ENCODE measurements around the gene DGCR8. TPM values are rescaled to one million over a fixed set of nuclear protein-coding genes. Genes with fewer than 3 reads are reported as not detected.
A peak's percentile ranks its signal among the peaks of the same experiment; 100 is the strongest.

DGCR8 gene
- total RNA-seq, 1 donor from 2014 or later, result 29.0 TPM

DNA sequence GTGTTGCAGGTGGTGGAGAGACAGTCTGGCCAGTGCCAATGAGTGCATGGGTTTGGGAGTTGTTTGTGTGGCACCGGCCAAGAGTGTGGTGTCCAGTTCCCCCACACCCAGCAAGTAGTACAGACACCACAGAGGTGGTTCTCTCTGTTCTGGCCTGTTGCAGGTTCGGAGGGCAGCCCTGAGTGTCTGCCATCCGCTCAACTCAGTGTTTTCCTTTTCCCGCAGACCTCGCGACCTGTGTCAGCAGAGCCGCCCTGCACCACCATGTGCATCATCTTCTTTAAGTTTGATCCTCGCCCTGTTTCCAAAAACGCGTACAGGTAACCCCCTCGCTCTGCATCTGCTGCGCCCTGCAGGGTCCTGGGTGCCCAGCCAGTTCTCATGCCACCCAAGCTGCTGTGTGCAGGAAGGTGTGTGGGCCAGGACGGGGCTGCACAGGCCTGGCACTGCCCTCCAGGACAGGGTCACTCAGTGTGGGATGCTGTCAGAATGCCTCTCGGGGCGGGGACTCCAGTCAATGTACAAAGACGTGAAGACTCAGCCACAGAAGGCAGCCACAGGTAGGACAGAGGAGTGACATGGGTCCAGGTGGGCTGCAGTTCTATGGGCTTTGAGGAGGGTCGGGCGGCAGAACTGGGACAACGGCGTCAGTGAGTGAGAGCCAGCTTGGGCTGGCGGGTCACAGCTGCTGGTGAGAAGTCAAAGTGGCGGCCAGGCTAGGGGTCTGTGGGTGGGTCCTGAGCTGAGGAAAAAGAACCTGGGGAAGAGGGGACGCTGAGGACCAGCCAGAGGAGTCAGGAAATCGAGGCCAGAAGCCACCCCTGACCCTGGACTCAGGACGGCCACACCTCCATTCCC, 43.3 kb upstream of the DGCR8 start:
- H3K36me3 Mint-ChIP-seq (ENCODE audit: low read depth, unreplicated experiment), result peaks cover 25% of the 10 kb centered on the region
- no peak for DNase-seq (ENCODE audit: low read depth)
- Histone ChIP-seq H2AFZ (ENCODE audit: low read depth, low read length) (no peak overlapping the region), H4K20me1 (ENCODE audit: insufficient read depth, low read length) (peaks cover 49% of the 10 kb centered on the region), H3K9me3 (ENCODE audit: insufficient read depth, low read depth, low read length) (no peaks in the 10 kb centered on the region), H3K4me3 (ENCODE audit: insufficient read depth, low read depth, low read length) (no peak overlapping the region), H3K9ac (ENCODE audit: low read length) (no peak overlapping the region), H3K79me2 (ENCODE audit: insufficient read depth, low read length) (peaks cover 12% of the 10 kb centered on the region), H3K4me2 (ENCODE audit: low read length) (no peak overlapping the region), H3K27ac (ENCODE audit: low read depth, low read length) (no peak overlapping the region), H3K27me3 (ENCODE audit: insufficient read depth, low read length) (no peaks in the 10 kb centered on the region), H3K36me3 (ENCODE audit: insufficient read depth, low read length) (no peaks in the 10 kb centered on the region), H3K4me1 (ENCODE audit: insufficient read depth, low read length) (no peaks in the 10 kb centered on the region)
- H3K4me1 Mint-ChIP-seq (ENCODE audit: low read depth, unreplicated experiment), result no peaks in the 10 kb centered on the region
- TF ChIP-seq, protein P1, sequence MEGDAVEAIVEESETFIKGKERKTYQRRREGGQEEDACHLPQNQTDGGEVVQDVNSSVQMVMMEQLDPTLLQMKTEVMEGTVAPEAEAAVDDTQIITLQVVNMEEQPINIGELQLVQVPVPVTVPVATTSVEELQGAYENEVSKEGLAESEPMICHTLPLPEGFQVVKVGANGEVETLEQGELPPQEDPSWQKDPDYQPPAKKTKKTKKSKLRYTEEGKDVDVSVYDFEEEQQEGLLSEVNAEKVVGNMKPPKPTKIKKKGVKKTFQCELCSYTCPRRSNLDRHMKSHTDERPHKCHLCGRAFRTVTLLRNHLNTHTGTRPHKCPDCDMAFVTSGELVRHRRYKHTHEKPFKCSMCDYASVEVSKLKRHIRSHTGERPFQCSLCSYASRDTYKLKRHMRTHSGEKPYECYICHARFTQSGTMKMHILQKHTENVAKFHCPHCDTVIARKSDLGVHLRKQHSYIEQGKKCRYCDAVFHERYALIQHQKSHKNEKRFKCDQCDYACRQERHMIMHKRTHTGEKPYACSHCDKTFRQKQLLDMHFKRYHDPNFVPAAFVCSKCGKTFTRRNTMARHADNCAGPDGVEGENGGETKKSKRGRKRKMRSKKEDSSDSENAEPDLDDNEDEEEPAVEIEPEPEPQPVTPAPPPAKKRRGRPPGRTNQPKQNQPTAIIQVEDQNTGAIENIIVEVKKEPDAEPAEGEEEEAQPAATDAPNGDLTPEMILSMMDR (IDR thresholded peaks at IDR 0.05; ENCODE audit: insufficient read depth, low read depth, low read length), result no peak
- TF ChIP-seq EZH2 (IDR thresholded peaks at IDR 0.05; ENCODE audit: insufficient read depth, low read length), result no peak
- H3K9me3 Mint-ChIP-seq (ENCODE audit: unreplicated experiment), result peaks cover 4% of the 10 kb centered on the region
- H3K27ac Mint-ChIP-seq (ENCODE audit: unreplicated experiment), result no peak overlapping the region
- H3K4me3 Mint-ChIP-seq (ENCODE audit: unreplicated experiment), result no peak overlapping the region
- no peaks in the 10 kb centered on the region for H3K27me3 Mint-ChIP-seq (ENCODE audit: low read depth, unreplicated experiment)
- FAIRE-seq, result no peak

- Histone ChIP-seq H3K79me2 (ENCODE audit: insufficient read depth, low read length) (peaks cover 8% of the 10 kb centered on the region), H3K9me3 (ENCODE audit: insufficient read depth, low read depth, low read length) (no peaks in the 10 kb centered on the region), H3K27ac (ENCODE audit: low read depth, low read length) (no peak overlapping the region), H3K4me1 (ENCODE audit: insufficient read depth, low read length) (no peaks in the 10 kb centered on the region), H2AFZ (ENCODE audit: low read depth, low read length) (no peak overlapping the region), H4K20me1 (ENCODE audit: insufficient read depth, low read length) (peaks cover 45% of the 10 kb centered on the region), H3K9ac (ENCODE audit: low read length) (no peak overlapping the region), H3K4me2 (ENCODE audit: low read length) (no peak overlapping the region), H3K27me3 (ENCODE audit: insufficient read depth, low read length) (no peaks in the 10 kb centered on the region), H3K36me3 (ENCODE audit: insufficient read depth, low read length) (no peaks in the 10 kb centered on the region), H3K4me3 (ENCODE audit: insufficient read depth, low read depth, low read length) (no peak overlapping the region)
- DNase-seq (ENCODE audit: low read depth) (no peak), FAIRE-seq (no peak)
- H3K9me3 Mint-ChIP-seq (ENCODE audit: unreplicated experiment), result peaks cover 4% of the 10 kb centered on the region
- TF ChIP-seq EZH2 (IDR thresholded peaks at IDR 0.05; ENCODE audit: insufficient read depth, low read length), result no peak
- TF ChIP-seq, protein P1 (IDR thresholded peaks at IDR 0.05; ENCODE audit: insufficient read depth, low read depth, low read length), result no peak
- H3K36me3 Mint-ChIP-seq (ENCODE audit: low read depth, unreplicated experiment), result peaks cover 29% of the 10 kb centered on the region
- no peaks in the 10 kb centered on the region for H3K4me1 Mint-ChIP-seq (ENCODE audit: low read depth, unreplicated experiment)
- no peaks in the 10 kb centered on the region for H3K27me3 Mint-ChIP-seq (ENCODE audit: low read depth, unreplicated experiment)
- H3K4me3 Mint-ChIP-seq (ENCODE audit: unreplicated experiment), result peak overlapping the region; percentile 72
- H3K27ac Mint-ChIP-seq (ENCODE audit: unreplicated experiment), result no peak overlapping the region
Observed at GRCh38 chr22:20037419-20037818, 42.6 kb upstream of the DGCR8 start.

- TF ChIP-seq, protein P1 (IDR thresholded peaks at IDR 0.05; ENCODE audit: insufficient read depth, low read depth, low read length), result no peak
- TF ChIP-seq EZH2 (IDR thresholded peaks at IDR 0.05; ENCODE audit: insufficient read depth, low read length), result no peak
- Histone ChIP-seq H3K27me3 (ENCODE audit: insufficient read depth, low read length) (no peaks in the 10 kb centered on the region), H3K4me3 (ENCODE audit: insufficient read depth, low read depth, low read length) (no peak overlapping the region), H3K36me3 (ENCODE audit: insufficient read depth, low read length) (no peaks in the 10 kb centered on the region), H3K9ac (ENCODE audit: low read length) (no peak overlapping the region), H3K9me3 (ENCODE audit: insufficient read depth, low read depth, low read length) (no peaks in the 10 kb centered on the region), H3K4me1 (ENCODE audit: insufficient read depth, low read length) (no peaks in the 10 kb centered on the region), H3K79me2 (ENCODE audit: insufficient read depth, low read length) (no peaks in the 10 kb centered on the region), H3K27ac (ENCODE audit: low read depth, low read length) (no peak overlapping the region), H2AFZ (ENCODE audit: low read depth, low read length) (no peak overlapping the region), H3K4me2 (ENCODE audit: low read length) (no peak overlapping the region), H4K20me1 (ENCODE audit: insufficient read depth, low read length) (peaks cover 40% of the 10 kb centered on the region)
- Mint-ChIP-seq H3K9me3 (ENCODE audit: unreplicated experiment) (peaks cover 4% of the 10 kb centered on the region), H3K27ac (ENCODE audit: unreplicated experiment) (no peak overlapping the region), H3K36me3 (ENCODE audit: low read depth, unreplicated experiment) (peaks cover 33% of the 10 kb centered on the region), H3K4me3 (ENCODE audit: unreplicated experiment) (no peak overlapping the region), H3K27me3 (ENCODE audit: low read depth, unreplicated experiment) (no peaks in the 10 kb centered on the region), H3K4me1 (ENCODE audit: low read depth, unreplicated experiment) (no peaks in the 10 kb centered on the region)
- FAIRE-seq (no peak), DNase-seq (ENCODE audit: low read depth) (no peak)
Observed at GRCh38 chr22:20038574-20038973, 41.5 kb upstream of the DGCR8 start.

Data from astrocyte (in vitro differentiated cells and primary cell).